H9 (cell line): Measurements from ENCODE around the gene CLSTN3. TPM values are rescaled to one million over a fixed set of nuclear protein-coding genes. Genes with fewer than 3 reads are reported as not detected.

Experiments
- DNase-seq: peaks from one replicate; pipeline ENCODE4 v3.0.0-alpha.2; 2017
- H2AFZ ChIP-seq: one replicate; pipeline ENCODE4 v1.6.1; 2013; ENCODE audit warnings: mild to moderate bottlenecking, low read length, control low read depth, moderate library complexity
- H2AK5ac ChIP-seq: 2 replicates; pipeline ENCODE4 v1.6.1; 2013; ENCODE audit warnings: low read length, control low read depth, mixed read lengths; ENCODE audit not compliant: insufficient read length
- H2BK120ac ChIP-seq: one replicate; pipeline ENCODE4 v1.6.1; 2013; ENCODE audit warnings: low read depth, mild to moderate bottlenecking, low read length, control low read depth, inconsistent platforms; ENCODE audit not compliant: poor library complexity, severe bottlenecking
- H2BK12ac ChIP-seq: 2 replicates; pipeline ENCODE4 v1.6.1; 2013; ENCODE audit warnings: low read length, control low read depth, mixed read lengths, low read depth; ENCODE audit not compliant: insufficient read length
- H2BK15ac ChIP-seq: 2 replicates; pipeline ENCODE4 v1.6.1; 2013; ENCODE audit warnings: low read depth, low read length, control low read depth
- H2BK20ac ChIP-seq: one replicate; pipeline ENCODE4 v1.6.1; 2013; ENCODE audit warnings: low read depth, mild to moderate bottlenecking, low read length, control low read depth, inconsistent platforms; ENCODE audit not compliant: poor library complexity, severe bottlenecking
- H2BK5ac ChIP-seq: 2 replicates; pipeline ENCODE4 v1.6.1; 2013; ENCODE audit warnings: low read length, control low read depth, mixed read lengths; ENCODE audit not compliant: insufficient read length
- H3K14ac ChIP-seq: 2 replicates; pipeline ENCODE4 v1.6.1; 2013; ENCODE audit warnings: low read length, control low read depth; ENCODE audit not compliant: insufficient read depth
- H3K18ac ChIP-seq: 2 replicates; pipeline ENCODE4 v1.6.1; 2013; ENCODE audit warnings: low read depth, mild to moderate bottlenecking, mixed read lengths, low read length, control low read depth; ENCODE audit not compliant: insufficient read length
- H3K23ac ChIP-seq: 2 replicates; pipeline ENCODE4 v1.6.1; 2013; ENCODE audit warnings: low read length, control low read depth, mixed read lengths, low read depth; ENCODE audit not compliant: insufficient read length
- H3K23me2 ChIP-seq: 2 replicates; pipeline ENCODE4 v1.6.1; 2013; ENCODE audit warnings: low read depth, mild to moderate bottlenecking, mixed read lengths, low read length, control low read depth; ENCODE audit not compliant: insufficient read length, poor library complexity, severe bottlenecking
- H3K27ac ChIP-seq: 2 replicates; pipeline ENCODE4 v1.5.1; 2013; ENCODE audit warnings: low read length, control low read depth, mixed read lengths, low read depth; ENCODE audit not compliant: insufficient read length
- H3K27me3 ChIP-seq: 2 replicates; pipeline ENCODE4 v1.6.1; 2013; ENCODE audit warnings: low read length, control low read depth, inconsistent platforms; ENCODE audit not compliant: insufficient read depth
- H3K4ac ChIP-seq: 2 replicates; pipeline ENCODE4 v1.6.1; 2013; ENCODE audit warnings: low read depth, mild to moderate bottlenecking, control low read depth, inconsistent platforms, low read length, moderate library complexity
- H3K4me1 ChIP-seq: 2 replicates; pipeline ENCODE4 v1.6.1; 2013; ENCODE audit warnings: low read length, control low read depth, inconsistent platforms; ENCODE audit not compliant: insufficient read depth
- H3K4me2 ChIP-seq: 2 replicates; pipeline ENCODE4 v1.6.1; 2013; ENCODE audit warnings: low read length, control low read depth, mixed read lengths; ENCODE audit not compliant: insufficient read length, insufficient read depth
- H3K56ac ChIP-seq: 2 replicates; pipeline ENCODE4 v1.6.1; 2013; ENCODE audit warnings: low read depth, mild to moderate bottlenecking, mixed read lengths, low read length, control low read depth; ENCODE audit not compliant: insufficient read length
- H3K79me1 ChIP-seq: 2 replicates; pipeline ENCODE4 v1.6.1; 2013; ENCODE audit warnings: low read depth, mild to moderate bottlenecking, moderate library complexity, low read length, control low read depth, inconsistent platforms; ENCODE audit not compliant: insufficient read depth, poor library complexity, severe bottlenecking
- H3K79me2 ChIP-seq: 2 replicates; pipeline ENCODE4 v1.6.1; 2013; ENCODE audit warnings: low read length, control low read depth, inconsistent platforms; ENCODE audit not compliant: insufficient read depth
- H3K9ac ChIP-seq: 2 replicates; pipeline ENCODE4 v1.6.1; 2013; ENCODE audit warnings: low read length, control low read depth, mixed read lengths; ENCODE audit not compliant: insufficient read length; ENCODE audit errors: extremely low read depth
- H3K9me3 ChIP-seq: one replicate; pipeline ENCODE4 v1.6.1; 2013; ENCODE audit warnings: low read depth, low read length, inconsistent platforms; ENCODE audit not compliant: control insufficient read depth
- H3T11ph ChIP-seq: one replicate; pipeline ENCODE4 v1.6.1; 2013; ENCODE audit warnings: mild to moderate bottlenecking, low read length, control low read depth, inconsistent platforms
- H4K20me1 ChIP-seq: one replicate; pipeline ENCODE4 v1.6.1; 2013; ENCODE audit not compliant: control insufficient read depth, insufficient read length, insufficient read depth
- H4K5ac ChIP-seq: 2 replicates; pipeline ENCODE4 v1.6.1; 2013; ENCODE audit warnings: low read depth, mild to moderate bottlenecking, mixed read lengths, low read length, control low read depth; ENCODE audit not compliant: insufficient read length
- H4K8ac ChIP-seq: replicated peaks from 2 replicates; pipeline ENCODE4 v1.6.1; 2013; ENCODE audit warnings: low read length, control low read depth, mixed read lengths, low read depth; ENCODE audit not compliant: insufficient read length
- H4K91ac ChIP-seq: 2 replicates; pipeline ENCODE4 v1.6.1; 2013; ENCODE audit warnings: low read depth, mild to moderate bottlenecking, moderate library complexity, mixed read lengths, low read length, control low read depth; ENCODE audit not compliant: insufficient read length
- H3K27ac Mint-ChIP-seq, 3 experiments: 2 replicates in 2 of 3; 3 replicates in 1 of 3; pipeline ENCODE4 v1.8.0; 2020 to 2021; ENCODE audit warnings: mixed read lengths in 3 of 3, mild to moderate bottlenecking in 1 of 3, moderate library complexity in 1 of 3
- H3K27me3 Mint-ChIP-seq: 2 replicates; pipeline ENCODE4 v1.8.0; 2021; ENCODE audit warnings: low read depth, mild to moderate bottlenecking, moderate library complexity, mixed read lengths
- H3K36me3 Mint-ChIP-seq, 3 experiments: 2 replicates in 2 of 3; 3 replicates in 1 of 3; pipeline ENCODE4 v1.8.0; 2020 to 2021; ENCODE audit warnings: low read depth in 3 of 3, mixed read lengths in 3 of 3; ENCODE audit not compliant: insufficient read depth in 1 of 3
- H3K4me1 Mint-ChIP-seq, 2 experiments: 2 replicates each; pipeline ENCODE4 v1.8.0; 2020; ENCODE audit warnings: mixed read lengths in 2 of 2
- H3K4me3 Mint-ChIP-seq, 2 experiments: 2 replicates in 1 of 2; 3 replicates in 1 of 2; pipeline ENCODE4 v1.8.0; 2020 to 2021; ENCODE audit warnings: mild to moderate bottlenecking in 2 of 2, mixed read lengths in 2 of 2, moderate library complexity in 1 of 2
- H3K9me3 Mint-ChIP-seq, 2 experiments: 2 replicates in 1 of 2; 3 replicates in 1 of 2; pipeline ENCODE4 v1.8.0; 2020; ENCODE audit warnings: mild to moderate bottlenecking in 2 of 2, mixed read lengths in 2 of 2, moderate library complexity in 1 of 2
- WGBS: extraction: QIAGEN DNeasy Blood & Tissue Kit; methylation state at CpG from one replicate; pipeline ENCODE4 v1.1.7; 2013; ENCODE audit warnings: missing lambda C conversion rate, low lambda C conversion rate, mixed read lengths; ENCODE audit not compliant: insufficient read length; ENCODE audit errors: extremely low coverage; 5-methylcytosine and 5-hydroxymethylcytosine counted together
- total RNA-seq: library from RNA; stranded (reverse); gene quantifications from 2 replicates; pipeline ENCODE4 v1.2.1, GENCODE V29; 2021
- TF ChIP-seq, protein P1 (sequence below): fragments of 200-600 bp; sonication (generic); conservative IDR thresholded peaks from 3 replicates; pipeline ENCODE4 v1.8.0; 2021; ENCODE audit warnings: antibody characterized with exemption, mild to moderate bottlenecking

CLSTN3 gene
- total RNA-seq, 1 experiment from 2014 or later, result 26.2 TPM

DNA sequence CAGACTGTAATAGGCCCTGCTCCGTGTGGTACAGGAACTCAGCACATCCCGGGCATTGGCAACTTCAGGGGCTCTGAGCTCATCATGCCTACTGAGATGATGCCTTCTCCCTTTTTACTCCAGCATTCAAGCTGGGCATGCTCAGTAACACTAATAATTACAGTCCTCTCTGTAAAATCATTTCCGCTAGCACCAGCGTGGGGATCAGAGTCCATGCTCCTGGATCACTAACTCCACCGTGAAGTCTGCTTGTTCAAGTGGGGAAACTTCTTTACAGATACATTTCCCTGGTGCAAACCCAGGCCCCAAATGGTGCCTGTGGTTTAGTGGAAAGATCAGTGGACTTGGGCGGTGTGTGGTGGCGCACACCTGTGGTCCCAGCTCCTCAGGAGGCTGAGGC, 16.7 kb downstream of the CLSTN3 start:
- TF ChIP-seq, protein P1, sequence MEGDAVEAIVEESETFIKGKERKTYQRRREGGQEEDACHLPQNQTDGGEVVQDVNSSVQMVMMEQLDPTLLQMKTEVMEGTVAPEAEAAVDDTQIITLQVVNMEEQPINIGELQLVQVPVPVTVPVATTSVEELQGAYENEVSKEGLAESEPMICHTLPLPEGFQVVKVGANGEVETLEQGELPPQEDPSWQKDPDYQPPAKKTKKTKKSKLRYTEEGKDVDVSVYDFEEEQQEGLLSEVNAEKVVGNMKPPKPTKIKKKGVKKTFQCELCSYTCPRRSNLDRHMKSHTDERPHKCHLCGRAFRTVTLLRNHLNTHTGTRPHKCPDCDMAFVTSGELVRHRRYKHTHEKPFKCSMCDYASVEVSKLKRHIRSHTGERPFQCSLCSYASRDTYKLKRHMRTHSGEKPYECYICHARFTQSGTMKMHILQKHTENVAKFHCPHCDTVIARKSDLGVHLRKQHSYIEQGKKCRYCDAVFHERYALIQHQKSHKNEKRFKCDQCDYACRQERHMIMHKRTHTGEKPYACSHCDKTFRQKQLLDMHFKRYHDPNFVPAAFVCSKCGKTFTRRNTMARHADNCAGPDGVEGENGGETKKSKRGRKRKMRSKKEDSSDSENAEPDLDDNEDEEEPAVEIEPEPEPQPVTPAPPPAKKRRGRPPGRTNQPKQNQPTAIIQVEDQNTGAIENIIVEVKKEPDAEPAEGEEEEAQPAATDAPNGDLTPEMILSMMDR, result no peak
- H2AK5ac ChIP-seq, result no peak overlapping the region
- H2BK5ac ChIP-seq, result no peak overlapping the region
- no peak overlapping the region for H3K27ac ChIP-seq
- H3K4me2 ChIP-seq, result no peak overlapping the region
- WGBS, result no CpG with 5 or more reads among the region's 7 CpGs
- H2AFZ ChIP-seq, result no peak overlapping the region
- DNase-seq, result no peak
- Mint-ChIP-seq H3K4me3 (no peak overlapping the region), H3K4me1 (no peaks in the 10 kb centered on the region), H3K27me3 (no peaks in the 10 kb centered on the region; the same call in 1 of the 2 replicates), H3K36me3 (peaks cover 3 to 48% (median 40%) of the 10 kb centered on the region in 3 experiments), H3K27ac (no peak overlapping the region), H3K9me3 (no peaks in the 10 kb centered on the region)
- no peak overlapping the region for H3K14ac ChIP-seq
- no peaks in the 10 kb centered on the region for H3K79me1 ChIP-seq
- no peak overlapping the region for H3T11ph ChIP-seq
- H4K91ac ChIP-seq, result no peak overlapping the region
- H3K79me2 ChIP-seq, result no peaks in the 10 kb centered on the region
- no peaks in the 10 kb centered on the region for H3K4me1 ChIP-seq
- H4K5ac ChIP-seq, result no peak overlapping the region
- H2BK12ac ChIP-seq, result no peak overlapping the region
- no peak overlapping the region for H2BK20ac ChIP-seq
- no peak overlapping the region for H2BK15ac ChIP-seq
- no peak overlapping the region for H4K8ac ChIP-seq
- H3K4ac ChIP-seq, result no peak overlapping the region
- H3K23me2 ChIP-seq, result no peaks in the 10 kb centered on the region
- H3K18ac ChIP-seq, result no peak overlapping the region
- H3K56ac ChIP-seq, result no peak overlapping the region
- H3K23ac ChIP-seq, result no peak overlapping the region
- H3K9me3 ChIP-seq, result no peaks in the 10 kb centered on the region
- H4K20me1 ChIP-seq, result no peaks in the 10 kb centered on the region
- H3K27me3 ChIP-seq, result no peaks in the 10 kb centered on the region
- H2BK120ac ChIP-seq, result no peak overlapping the region
- no peak overlapping the region for H3K9ac ChIP-seq
